Liver (tissue), 9 donors: Measurements from ENCODE around the gene CDKN2AIPNL. TPM values are rescaled to one million over a fixed set of nuclear protein-coding genes. Genes with fewer than 3 reads are reported as not detected.

Experiments used
- DNase-seq: peaks from one replicate; pipeline ENCODE4 v3.0.0-alpha.2; 2017; ENCODE audit warnings: low spot score
- H3K27ac ChIP-seq, 2 donors: one replicate each; pipeline ENCODE4 v1.7.0; 2013; ENCODE audit warnings: inconsistent platforms in 2 of 2, low read length in 2 of 2, control low read depth in 1 of 2, low read depth in 1 of 2, mild to moderate bottlenecking in 1 of 2
- H3K27me3 ChIP-seq, 4 donors: one replicate each; pipeline versions ENCODE4 v1.6.1 to v1.7.0; 2013; ENCODE audit warnings: low read length in 3 of 4, inconsistent platforms in 1 of 4, mild to moderate bottlenecking in 1 of 4, moderate library complexity in 1 of 4; ENCODE audit not compliant: control insufficient read depth in 4 of 4, insufficient read depth in 4 of 4
- H3K36me3 ChIP-seq, 4 donors: one replicate each; pipeline versions ENCODE4 v1.6.1 to v1.7.0; 2013; ENCODE audit warnings: low read length in 3 of 4, mild to moderate bottlenecking in 3 of 4, low read depth in 1 of 4, moderate library complexity in 1 of 4; ENCODE audit not compliant: control insufficient read depth in 4 of 4, insufficient read depth in 3 of 4
- H3K4me1 ChIP-seq, 4 donors: one replicate each; pipeline versions ENCODE4 v1.6.1 to v1.7.0; 2013; ENCODE audit warnings: low read length in 3 of 4, mild to moderate bottlenecking in 3 of 4, moderate library complexity in 1 of 4; ENCODE audit not compliant: control insufficient read depth in 4 of 4, insufficient read depth in 4 of 4
- H3K4me3 ChIP-seq, 3 donors: one replicate each; pipeline versions ENCODE4 v1.6.1 to v1.7.0; 2013; ENCODE audit warnings: low read length in 3 of 3, control low read depth in 1 of 3, low read depth in 1 of 3, mild to moderate bottlenecking in 1 of 3
- H3K9ac ChIP-seq, 2 donors: one replicate each; pipeline ENCODE4 v1.7.0; 2013; ENCODE audit warnings: low read length in 2 of 2, mild to moderate bottlenecking in 2 of 2, moderate library complexity in 2 of 2, control low read depth in 1 of 2, low read depth in 1 of 2
- H3K9me3 ChIP-seq, 4 donors: one replicate each; pipeline versions ENCODE4 v1.6.1 to v1.7.0; 2013; ENCODE audit warnings: low read length in 3 of 4; ENCODE audit not compliant: control insufficient read depth in 4 of 4
- CTCF ChIP-seq: fragments of 150-350 bp; IDR thresholded peaks from 2 replicates; pipeline ENCODE4 v1.5.1; 2017; ENCODE audit warnings: improper control_type of control experiment, low read depth, low read length; ENCODE audit not compliant: missing input control
- FOXA2 ChIP-seq: IDR thresholded peaks from 2 replicates; pipeline ENCODE4 v1.6.1; 2016; ENCODE audit warnings: antibody characterized with exemption
- HNF4A ChIP-seq, 2 donors: conservative IDR thresholded peaks; 2 replicates each; pipeline ENCODE4 v1.6.1; 2016; ENCODE audit warnings: antibody characterized with exemption in 2 of 2, mild to moderate bottlenecking in 2 of 2
- HNF4G ChIP-seq: IDR thresholded peaks from 2 replicates; pipeline ENCODE4 v1.6.1; 2016; ENCODE audit warnings: antibody characterized with exemption
- JUND ChIP-seq, 2 donors: IDR thresholded peaks; 2 replicates each; pipeline ENCODE4 v1.6.1; 2016; ENCODE audit warnings: antibody characterized with exemption in 2 of 2
- MAX ChIP-seq: IDR thresholded peaks from 2 replicates; pipeline ENCODE4 v1.6.1; 2016; ENCODE audit warnings: antibody characterized with exemption
- NR2F2 ChIP-seq: IDR thresholded peaks from 2 replicates; pipeline ENCODE4 v1.6.1; 2016; ENCODE audit warnings: antibody characterized with exemption
- RAD21 ChIP-seq, 2 donors: IDR thresholded peaks; 2 replicates each; pipeline ENCODE4 v1.6.1; 2016; ENCODE audit warnings: antibody characterized with exemption in 2 of 2, mild to moderate bottlenecking in 2 of 2
- RXRA ChIP-seq, 2 donors: IDR thresholded peaks; 2 replicates each; pipeline ENCODE4 v1.6.1; 2017 to 2018; ENCODE audit warnings: antibody characterized with exemption in 2 of 2, mild to moderate bottlenecking in 1 of 2
- TAF1 ChIP-seq: conservative IDR thresholded peaks from 2 replicates; pipeline ENCODE4 v1.6.1; 2016; ENCODE audit warnings: antibody characterized with exemption, mild to moderate bottlenecking
- YY1 ChIP-seq: IDR thresholded peaks from 2 replicates; pipeline ENCODE4 v1.6.1; 2016; ENCODE audit warnings: antibody characterized with exemption, mild to moderate bottlenecking
- ZBTB33 ChIP-seq: IDR thresholded peaks from 2 replicates; pipeline ENCODE4 v1.6.1; 2016; ENCODE audit warnings: antibody characterized with exemption
- WGBS: extraction: QIAGEN DNeasy Blood & Tissue Kit; methylation state at CpG from one replicate; pipeline ENCODE4 v1.1.7; 2013; 5-methylcytosine and 5-hydroxymethylcytosine counted together
- polyA plus RNA-seq, 2 donors: library from polyadenylated mRNA; stranded (reverse) in 1 of 2; unstranded in 1 of 2; fragments of 200-250 nt in 1 of 2; fragments of >200 nt in 1 of 2; fragmentation: Nextera tagmentation in 1 of 2; extraction: Ambion mirVana in 1 of 2; gene quantifications; one replicate each; pipeline versions ENCODE4 v1.2.1 to v1.2.3, GENCODE V29; 2013 to 2015
- total RNA-seq, 2 donors: library from RNA; depleted of rRNA; stranded (reverse); fragments of >200 nt; gene quantifications; one replicate each; pipeline ENCODE4 v1.2.3, GENCODE V29; 2014
- TF ChIP-seq, protein P1 (sequence below): IDR thresholded peaks from 2 replicates; pipeline ENCODE4 v1.6.1; 2016; ENCODE audit warnings: antibody characterized with exemption
- TF ChIP-seq, protein P2 (sequence below): IDR thresholded peaks from 2 replicates; pipeline ENCODE4 v1.6.1; 2016; ENCODE audit warnings: antibody characterized with exemption, mild to moderate bottlenecking
- donor health status: healthy.
- donor health status: healthy.
- donor health status: healthy.
- donor health status: healthy.
- donor health status: healthy.

The CDKN2AIPNL gene
- total and polyA plus RNA-seq, 4 donors: 7.2 to 13.3 (median 9.3) TPM

GRCh38 chr5:134460551-134460950 is 48.9 kb upstream of the CDKN2AIPNL start:
- 93% methylated on average over 8 of the region's 8 CpGs for WGBS
- H3K9me3 ChIP-seq: no peaks in the 10 kb centered on the region
- no peak overlapping the region for H3K9ac ChIP-seq
- H3K36me3 ChIP-seq: no peaks in the 10 kb centered on the region
- H3K27ac ChIP-seq: no peak overlapping the region
- no peak for DNase-seq
- no peak overlapping the region for H3K4me3 ChIP-seq
- H3K4me1 ChIP-seq: peaks cover 6 to 12% (median 8%) of the 10 kb centered on the region in 4 donors
- TF ChIP-seq JUND (IDR thresholded peaks at IDR 0.05): no peak
- no peaks in the 10 kb centered on the region for H3K27me3 ChIP-seq

GRCh38 chr5:134459491-134459890 is 47.8 kb upstream of the CDKN2AIPNL start:
- TF ChIP-seq, protein P1, sequence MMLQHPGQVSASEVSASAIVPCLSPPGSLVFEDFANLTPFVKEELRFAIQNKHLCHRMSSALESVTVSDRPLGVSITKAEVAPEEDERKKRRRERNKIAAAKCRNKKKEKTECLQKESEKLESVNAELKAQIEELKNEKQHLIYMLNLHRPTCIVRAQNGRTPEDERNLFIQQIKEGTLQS: no peak
- TF ChIP-seq TAF1: no peak
- peaks cover 0 to 2% (median 0%) of the 10 kb centered on the region in 4 donors for H3K4me1 ChIP-seq
- H3K27ac ChIP-seq: no peak overlapping the region
- H3K9ac ChIP-seq: no peak overlapping the region
- no peaks in the 10 kb centered on the region for H3K27me3 ChIP-seq
- no peak for DNase-seq
- WGBS: 95% methylated on average over 1 of the region's 1 CpG
- H3K9me3 ChIP-seq: no peaks in the 10 kb centered on the region
- H3K36me3 ChIP-seq: no peaks in the 10 kb centered on the region
- H3K4me3 ChIP-seq: no peak overlapping the region

- no peaks in the 10 kb centered on the region for H3K27me3 ChIP-seq
- H3K9me3 ChIP-seq: no peaks in the 10 kb centered on the region
- no peak overlapping the region for H3K9ac ChIP-seq
- DNase-seq: no peak
- no peak overlapping the region for H3K27ac ChIP-seq
- no peaks in the 10 kb centered on the region for H3K36me3 ChIP-seq
- whole genome bisulfite sequencing: 97% methylated on average over 8 of the region's 8 CpGs
- no peak overlapping the region for H3K4me3 ChIP-seq
- no peak for TF ChIP-seq FOXA2
- TF ChIP-seq, protein P1: no peak
- no peak for TF ChIP-seq HNF4A (conservative IDR thresholded peaks at IDR 0.05)
- no peak for TF ChIP-seq NR2F2
- TF ChIP-seq HNF4G: no peak
- TF ChIP-seq ZBTB33: no peak
- TF ChIP-seq, protein P2, sequence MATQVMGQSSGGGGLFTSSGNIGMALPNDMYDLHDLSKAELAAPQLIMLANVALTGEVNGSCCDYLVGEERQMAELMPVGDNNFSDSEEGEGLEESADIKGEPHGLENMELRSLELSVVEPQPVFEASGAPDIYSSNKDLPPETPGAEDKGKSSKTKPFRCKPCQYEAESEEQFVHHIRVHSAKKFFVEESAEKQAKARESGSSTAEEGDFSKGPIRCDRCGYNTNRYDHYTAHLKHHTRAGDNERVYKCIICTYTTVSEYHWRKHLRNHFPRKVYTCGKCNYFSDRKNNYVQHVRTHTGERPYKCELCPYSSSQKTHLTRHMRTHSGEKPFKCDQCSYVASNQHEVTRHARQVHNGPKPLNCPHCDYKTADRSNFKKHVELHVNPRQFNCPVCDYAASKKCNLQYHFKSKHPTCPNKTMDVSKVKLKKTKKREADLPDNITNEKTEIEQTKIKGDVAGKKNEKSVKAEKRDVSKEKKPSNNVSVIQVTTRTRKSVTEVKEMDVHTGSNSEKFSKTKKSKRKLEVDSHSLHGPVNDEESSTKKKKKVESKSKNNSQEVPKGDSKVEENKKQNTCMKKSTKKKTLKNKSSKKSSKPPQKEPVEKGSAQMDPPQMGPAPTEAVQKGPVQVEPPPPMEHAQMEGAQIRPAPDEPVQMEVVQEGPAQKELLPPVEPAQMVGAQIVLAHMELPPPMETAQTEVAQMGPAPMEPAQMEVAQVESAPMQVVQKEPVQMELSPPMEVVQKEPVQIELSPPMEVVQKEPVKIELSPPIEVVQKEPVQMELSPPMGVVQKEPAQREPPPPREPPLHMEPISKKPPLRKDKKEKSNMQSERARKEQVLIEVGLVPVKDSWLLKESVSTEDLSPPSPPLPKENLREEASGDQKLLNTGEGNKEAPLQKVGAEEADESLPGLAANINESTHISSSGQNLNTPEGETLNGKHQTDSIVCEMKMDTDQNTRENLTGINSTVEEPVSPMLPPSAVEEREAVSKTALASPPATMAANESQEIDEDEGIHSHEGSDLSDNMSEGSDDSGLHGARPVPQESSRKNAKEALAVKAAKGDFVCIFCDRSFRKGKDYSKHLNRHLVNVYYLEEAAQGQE: no peak
- TF ChIP-seq CTCF: no peak
- no peak for TF ChIP-seq RXRA (IDR thresholded peaks at IDR 0.05)
- TF ChIP-seq RAD21 (IDR thresholded peaks at IDR 0.05): no peak
- TF ChIP-seq JUND (IDR thresholded peaks at IDR 0.05): no peak
- no peak for TF ChIP-seq MAX
- no peak for TF ChIP-seq YY1
- no peaks in the 10 kb centered on the region for H3K4me1 ChIP-seq
Observed at GRCh38 chr5:134459010-134459403, 47.3 kb upstream of the CDKN2AIPNL start.
